SK-N-SH treated with all-trans-retinoic acid at 6 μM for 48 hours (cell line): ENCODE measurements around the gene LRRC15.

ENCODE experiments used
- CSDC2 ChIP-seq: fragments of 250-450 bp; sonication (Bioruptor Pico); IDR thresholded peaks from 2 replicates; pipeline ENCODE4 v1.5.0; 2020; ENCODE audit warnings: mild to moderate bottlenecking, moderate library complexity
- PPARA ChIP-seq: fragments of 250-450 bp; sonication (Bioruptor Pico); IDR thresholded peaks from 2 replicates; pipeline ENCODE4 v1.5.0; 2020; ENCODE audit warnings: mild to moderate bottlenecking, borderline replicate concordance
- ZFP30 ChIP-seq: fragments of 450-650 bp; formaldehyde crosslinking; IDR thresholded peaks from 2 replicates; pipeline ENCODE4 v1.5.0; 2022; ENCODE audit warnings: mild to moderate bottlenecking, moderate library complexity

DNA sequence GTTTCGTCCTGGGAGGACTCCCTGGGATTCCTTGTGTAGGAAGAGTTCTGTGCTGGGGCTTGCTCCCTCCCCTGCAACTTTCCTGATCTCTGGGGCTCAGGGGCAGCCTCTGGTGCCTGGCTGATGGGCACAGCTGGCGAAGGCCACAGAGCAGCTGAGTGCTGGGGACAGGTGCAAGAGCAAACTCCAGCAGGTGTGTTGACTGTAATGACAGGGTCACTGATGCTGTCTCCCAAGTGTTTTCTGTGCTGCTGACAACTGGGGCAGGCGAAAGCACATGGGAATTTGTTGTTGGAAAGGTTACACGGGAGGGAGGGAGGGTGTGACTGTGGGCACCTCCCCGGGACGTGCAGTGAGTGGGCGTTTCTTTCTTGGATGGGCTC, 40.0 kb downstream of the LRRC15 start:
- TF ChIP-seq ZFP30 (CRISPR knock-in tag) (no peak), CSDC2 (CRISPR knock-in tag) (no peak), PPARA (CRISPR knock-in tag) (no peak)
